GM18868 (cell line): ENCODE data around the gene LRRFIP1.

Source experiments
- ATAC-seq: cut with Tn5 transposase; IDR thresholded peaks from one replicate; pipeline ENCODE4 v1.9.1; 2021; ENCODE audit warnings: mild to moderate bottlenecking, moderate library complexity; ENCODE audit not compliant: unreplicated experiment

LRRFIP1 gene

GRCh38 chr2:237824085-237824484, 196.7 kb downstream of the LRRFIP1 start:
- no peak for ATAC-seq

DNA sequence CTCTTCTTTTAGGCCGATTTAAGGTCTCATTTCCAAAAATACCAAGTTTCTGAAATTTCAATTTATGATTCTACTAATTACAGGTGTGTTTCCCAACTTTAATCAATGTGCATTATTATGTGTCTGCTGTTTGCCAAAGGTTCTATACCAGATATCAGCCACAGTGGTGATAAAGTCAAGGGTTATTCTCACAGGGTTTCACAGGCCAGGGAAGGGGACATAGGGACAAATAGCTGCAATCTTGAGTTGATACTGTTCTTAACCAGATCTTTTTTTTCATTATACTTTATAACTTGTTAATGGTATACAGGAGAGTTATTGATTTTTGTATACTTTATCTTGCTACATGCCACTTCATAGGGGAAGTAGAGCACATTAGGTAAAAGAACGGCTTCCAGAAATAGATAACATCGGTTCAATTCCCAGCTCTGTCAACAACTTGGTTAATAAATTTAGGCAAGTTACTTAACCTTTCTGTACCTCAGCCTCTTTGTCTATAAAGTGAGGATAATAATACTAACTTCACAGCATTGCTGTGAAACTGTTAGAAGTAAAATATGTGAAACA, 200.1 kb downstream of the LRRFIP1 start:
- no peak for ATAC-seq
